ENCODE measurements around the gene SELENOH.

SELENOH gene

DNA sequence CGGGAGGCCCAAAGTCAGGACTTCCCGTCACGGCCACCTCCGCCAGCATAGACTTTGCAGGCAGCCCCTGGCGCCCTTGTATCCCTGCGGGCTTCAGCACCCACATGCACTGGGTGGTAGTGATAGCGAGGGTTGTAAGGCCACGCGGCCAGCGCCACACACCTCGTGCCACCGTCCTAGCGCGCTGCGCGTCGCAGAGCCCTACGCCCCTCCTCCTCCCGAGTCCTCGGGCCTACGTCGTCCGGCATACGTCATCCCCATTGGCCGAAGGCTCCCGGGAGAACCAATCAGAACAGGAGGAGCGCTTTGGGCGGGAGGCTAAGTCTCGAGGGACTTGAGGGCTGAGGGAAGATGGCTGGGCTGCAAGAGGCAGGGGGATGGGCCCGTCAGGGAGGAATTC is 11.7 kb downstream of the SELENOH start:
- no peak for DNase-seq
- H3K4me1 ChIP-seq (ENCODE audit: low read length) = no peaks in the 10 kb centered on the region
- no peaks in the 10 kb centered on the region for H3K9me3 ChIP-seq (replicated peaks; ENCODE audit: insufficient read depth, low read length)
- no peaks in the 10 kb centered on the region for H3F3A ChIP-seq (ENCODE audit: insufficient read depth, low read length)
- no peak overlapping the region for H3K9ac ChIP-seq (ENCODE audit: low read length)
- no peaks in the 10 kb centered on the region for H3K27me3 ChIP-seq (replicated peaks; ENCODE audit: insufficient read depth, low read length)
- no peaks in the 10 kb centered on the region for H3K36me3 ChIP-seq (replicated peaks; ENCODE audit: insufficient read depth, low read length)
- no peaks in the 10 kb centered on the region for H3K9me2 ChIP-seq (replicated peaks; ENCODE audit: insufficient read depth, low read length)
- no peak for TF ChIP-seq EZH2phosphoT487 (IDR thresholded peaks at IDR 0.05; ENCODE audit: low read length)
- TF ChIP-seq, protein P1, sequence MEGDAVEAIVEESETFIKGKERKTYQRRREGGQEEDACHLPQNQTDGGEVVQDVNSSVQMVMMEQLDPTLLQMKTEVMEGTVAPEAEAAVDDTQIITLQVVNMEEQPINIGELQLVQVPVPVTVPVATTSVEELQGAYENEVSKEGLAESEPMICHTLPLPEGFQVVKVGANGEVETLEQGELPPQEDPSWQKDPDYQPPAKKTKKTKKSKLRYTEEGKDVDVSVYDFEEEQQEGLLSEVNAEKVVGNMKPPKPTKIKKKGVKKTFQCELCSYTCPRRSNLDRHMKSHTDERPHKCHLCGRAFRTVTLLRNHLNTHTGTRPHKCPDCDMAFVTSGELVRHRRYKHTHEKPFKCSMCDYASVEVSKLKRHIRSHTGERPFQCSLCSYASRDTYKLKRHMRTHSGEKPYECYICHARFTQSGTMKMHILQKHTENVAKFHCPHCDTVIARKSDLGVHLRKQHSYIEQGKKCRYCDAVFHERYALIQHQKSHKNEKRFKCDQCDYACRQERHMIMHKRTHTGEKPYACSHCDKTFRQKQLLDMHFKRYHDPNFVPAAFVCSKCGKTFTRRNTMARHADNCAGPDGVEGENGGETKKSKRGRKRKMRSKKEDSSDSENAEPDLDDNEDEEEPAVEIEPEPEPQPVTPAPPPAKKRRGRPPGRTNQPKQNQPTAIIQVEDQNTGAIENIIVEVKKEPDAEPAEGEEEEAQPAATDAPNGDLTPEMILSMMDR (IDR thresholded peaks at IDR 0.05; ENCODE audit: low read length) = no peak
- no peak for TF ChIP-seq EZH2 (optimal IDR thresholded peaks at IDR 0.05; ENCODE audit: low read depth, low read length)
- H3K4me2 ChIP-seq (ENCODE audit: low read depth, low read length) = no peak overlapping the region
- H2AFZ ChIP-seq (ENCODE audit: low read length) = no peak overlapping the region
- no peaks in the 10 kb centered on the region for H3K79me2 ChIP-seq (ENCODE audit: low read length)
- no peak overlapping the region for H3K4me3 ChIP-seq (ENCODE audit: low read length)
- H3K27ac ChIP-seq (ENCODE audit: low read length) = no peak overlapping the region
- H4K20me1 ChIP-seq (ENCODE audit: insufficient read depth, low read length) = no peaks in the 10 kb centered on the region

DNA sequence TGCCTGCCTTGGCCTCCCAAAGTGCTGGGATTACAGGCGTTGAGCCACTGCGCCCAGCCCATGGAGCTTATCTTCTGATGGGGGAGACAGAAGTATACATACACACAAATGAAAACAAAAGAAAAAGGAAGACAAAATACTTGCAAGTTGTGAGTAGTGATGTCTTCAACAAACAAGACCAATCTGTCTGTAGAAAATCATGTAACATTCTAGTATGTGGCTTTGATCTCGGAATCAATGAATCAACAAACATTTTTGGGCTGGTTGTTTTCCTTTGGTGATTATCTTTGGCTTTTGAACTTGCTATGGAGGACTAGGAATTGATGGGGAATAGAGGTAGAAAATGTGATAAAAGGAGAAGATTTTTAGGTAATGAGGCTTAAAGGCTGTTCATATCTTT is 16.9 kb downstream of the SELENOH start:
- no peaks in the 10 kb centered on the region for H3F3A ChIP-seq (ENCODE audit: insufficient read depth, low read length)
- H3K4me2 ChIP-seq (ENCODE audit: low read depth, low read length) = no peak overlapping the region
- DNase-seq = no peak
- no peaks in the 10 kb centered on the region for H4K20me1 ChIP-seq (ENCODE audit: insufficient read depth, low read length)
- no peak for TF ChIP-seq EZH2 (optimal IDR thresholded peaks at IDR 0.05; ENCODE audit: low read depth, low read length)
- no peak for TF ChIP-seq EZH2phosphoT487 (IDR thresholded peaks at IDR 0.05; ENCODE audit: low read length)
- TF ChIP-seq, protein P1 (IDR thresholded peaks at IDR 0.05; ENCODE audit: low read length) = no peak
- no peaks in the 10 kb centered on the region for H3K9me2 ChIP-seq (replicated peaks; ENCODE audit: insufficient read depth, low read length)
- H2AFZ ChIP-seq (ENCODE audit: low read length) = no peak overlapping the region
- no peak overlapping the region for H3K9ac ChIP-seq (ENCODE audit: low read length)
- no peaks in the 10 kb centered on the region for H3K36me3 ChIP-seq (replicated peaks; ENCODE audit: insufficient read depth, low read length)
- H3K27me3 ChIP-seq (replicated peaks; ENCODE audit: insufficient read depth, low read length) = no peaks in the 10 kb centered on the region
- H3K27ac ChIP-seq (ENCODE audit: low read length) = no peak overlapping the region
- H3K4me3 ChIP-seq (ENCODE audit: low read length) = no peak overlapping the region
- no peaks in the 10 kb centered on the region for H3K4me1 ChIP-seq (ENCODE audit: low read length)
- no peaks in the 10 kb centered on the region for H3K79me2 ChIP-seq (ENCODE audit: low read length)
- no peaks in the 10 kb centered on the region for H3K9me3 ChIP-seq (replicated peaks; ENCODE audit: insufficient read depth, low read length)

DNA sequence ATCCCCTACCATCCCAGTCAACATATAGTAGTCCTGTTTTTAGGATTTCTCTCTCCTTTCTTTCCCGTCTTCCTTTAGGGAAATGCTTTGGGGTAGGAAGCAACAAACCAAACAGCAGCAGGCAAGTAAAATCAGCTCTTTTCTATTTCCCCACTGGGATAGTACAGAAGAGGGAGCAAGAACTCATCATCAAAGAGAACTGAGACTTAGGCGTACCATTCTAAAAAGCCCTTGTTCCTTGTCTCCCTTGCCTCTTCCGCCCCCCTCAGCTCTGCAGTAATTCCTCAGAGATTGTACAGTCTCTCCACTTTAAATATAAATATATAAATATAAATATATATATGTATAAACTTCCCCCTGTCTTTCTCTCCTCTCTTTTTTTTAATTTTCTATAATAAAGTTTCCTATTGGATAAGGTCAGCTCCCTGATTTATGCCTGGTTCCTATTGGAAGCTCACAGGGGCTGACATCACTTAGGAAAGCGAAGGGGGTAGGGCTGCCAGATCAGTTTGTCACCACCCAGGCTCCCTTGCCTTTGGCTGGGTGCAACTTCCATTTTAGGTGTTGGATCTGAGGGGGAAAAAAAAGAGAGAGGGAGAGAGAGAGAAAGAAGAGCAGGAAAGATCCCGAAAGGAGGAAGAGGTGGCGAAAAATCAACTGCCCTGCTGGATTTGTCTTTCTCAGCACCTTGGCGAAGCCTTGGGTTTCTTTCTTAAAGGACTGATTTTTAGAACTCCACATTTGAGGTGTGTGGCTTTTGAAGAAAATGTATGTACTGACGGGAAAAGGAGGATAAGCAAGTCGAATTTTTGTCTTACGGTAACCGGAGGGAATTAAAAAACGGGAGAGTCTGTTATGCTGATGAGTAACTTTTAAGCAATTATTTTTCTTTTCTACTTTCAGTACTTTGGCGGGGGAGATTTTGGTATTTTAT is 20.3 kb downstream of the SELENOH start, which contains the start of gene CTNND1:
TSS of gene CTNND1 (plus strand) at position 502 of the 934 bp plus-strand sequence. CDS start 29,677 bp downstream, outside the sequence.
- Histone ChIP-seq H3K36me3 (replicated peaks; ENCODE audit: insufficient read depth, low read length) (no peaks in the 10 kb centered on the region), H3K27me3 (replicated peaks; ENCODE audit: insufficient read depth, low read length) (no peaks in the 10 kb centered on the region), H3K9me3 (replicated peaks; ENCODE audit: insufficient read depth, low read length) (no peaks in the 10 kb centered on the region), H3K4me1 (ENCODE audit: low read length) (no peaks in the 10 kb centered on the region), H4K20me1 (ENCODE audit: insufficient read depth, low read length) (no peaks in the 10 kb centered on the region), H3K9ac (ENCODE audit: low read length) (no peak within 1 kb of the TSS), H3K27ac (ENCODE audit: low read length) (no peak within 1 kb of the TSS), H3F3A (ENCODE audit: insufficient read depth, low read length) (no peaks in the 10 kb centered on the region), H3K4me3 (ENCODE audit: low read length) (no peak within 1 kb of the TSS), H3K9me2 (replicated peaks; ENCODE audit: insufficient read depth, low read length) (no peaks in the 10 kb centered on the region), H3K4me2 (ENCODE audit: low read depth, low read length) (no peak within 1 kb of the TSS), H3K79me2 (ENCODE audit: low read length) (no peaks in the 10 kb centered on the region), H2AFZ (ENCODE audit: low read length) (no peak within 1 kb of the TSS)
- TF ChIP-seq EZH2phosphoT487 (IDR thresholded peaks at IDR 0.05; ENCODE audit: low read length) (no peak), EZH2 (optimal IDR thresholded peaks at IDR 0.05; ENCODE audit: low read depth, low read length) (no peak)
- TF ChIP-seq, protein P1 (IDR thresholded peaks at IDR 0.05; ENCODE audit: low read length) = no peak
- no peak for DNase-seq
